ENCODE data around the gene DHRS2. TPM values are rescaled to one million over a fixed set of nuclear protein-coding genes. Genes with fewer than 3 reads are reported as not detected.
A peak's percentile ranks its signal among the peaks of the same experiment; 100 is the strongest.

Gene DHRS2
- total and polyA plus RNA-seq, 2 of the 13 experiments (the other 11 are each of a cell fraction or from before 2014, with no cell fraction given), result 1,621 to 3,021 TPM

GRCh38 chr14:23654231-23654630 lies 18.1 kb downstream of the DHRS2 start:
- no peaks in the 10 kb centered on the region for H4K20me1 ChIP-seq (ENCODE audit: insufficient read depth, low read length)
- no peak overlapping the region for H3K4me2 ChIP-seq (ENCODE audit: low read depth, low read length)
- 33% methylated on average over 6 of the region's 6 CpGs for WGBS (ENCODE audit: low lambda C conversion rate)
- DNase-seq (ENCODE audit: low spot score) (no peak), FAIRE-seq (no peak), ATAC-seq (no peak; the same call in 2 of the 3 replicates)
- no TSS peak for BruUV-seq (replicated peaks)
- H3K9me3 ChIP-seq (ENCODE audit: low read length), result no peaks in the 10 kb centered on the region
- H3K4me3 ChIP-seq (replicated peaks in 1 of 3; ENCODE audit: insufficient read depth in 1 of 3, low read depth in 2 of 3, low read length in 3 of 3), result no peak overlapping the region
- no peaks in the 10 kb centered on the region for H3K79me2 ChIP-seq (ENCODE audit: insufficient read depth, low read length)
- POLR2A ChIA-PET, result interaction anchor here (2.5 kb wide), 1 partner anchor 16 kb away, joined by 8 read pairs; no protein-coding TSS in a partner anchor
- no peaks in the 10 kb centered on the region for H3K36me3 ChIP-seq (replicated peaks in 1 of 2; ENCODE audit: control insufficient read depth in 1 of 2, insufficient read depth in 2 of 2, low read length in 2 of 2)
- CTCF ChIA-PET (ENCODE audit: low intra/inter-chr PET ratio, low total read pairs), result no interaction called here
- in situ Hi-C loops (cut with HindIII; ENCODE audit: extremely low pct_ligation_motif_present, low pct_unique_long_range_greater_than_20kb) (no loop called here), intact Hi-C loops (cut with micrococcal nuclease; ENCODE audit: unreplicated experiment) (no loop called here)
- TF ChIP-seq ZBTB33 (CRISPR knock-in tag; IDR thresholded peaks at IDR 0.05), result peak; percentile 85
- TF ChIP-seq CHD2 (IDR thresholded peaks at IDR 0.05; ENCODE audit: low read depth, low read length), result 0 out of 2 replicates have a peak, but pooled peaks have one; percentile 52
- no peak for TF ChIP-seq NFKBIZ (CRISPR knock-in tag; IDR thresholded peaks at IDR 0.05)
- TF ChIP-seq ZNF251 (CRISPR knock-in tag; IDR thresholded peaks at IDR 0.05), result 0 out of 2 replicates have a peak, but pooled peaks have one; percentile 41
- no peak for TF ChIP-seq ZBTB2 (CRISPR knock-in tag; IDR thresholded peaks at IDR 0.05; ENCODE audit: low read depth)
- 0 out of 2 replicates have a peak, but pooled peaks have one; percentile 24 for TF ChIP-seq ZMYM4 (CRISPR knock-in tag; IDR thresholded peaks at IDR 0.05)
- TF ChIP-seq FOXO4 (CRISPR knock-in tag; conservative IDR thresholded peaks at IDR 0.05), result 0 out of 2 replicates have a peak, but pooled peaks have one; percentile 17
- H3K27me3 ChIP-seq (ENCODE audit: control insufficient read depth in 1 of 2, insufficient read depth in 2 of 2, low read length in 2 of 2), result peaks cover 4 to 33% of the 10 kb centered on the region in 2 experiments; a peak in 3 of 5 replicates
- no peak overlapping the region for H3K27ac ChIP-seq (ENCODE audit: extremely low read length, insufficient read depth, low read length)
- H3K9ac ChIP-seq (ENCODE audit: insufficient read depth, low read depth, low read length), result no peak overlapping the region
- H2AFZ ChIP-seq (ENCODE audit: low read length), result no peak overlapping the region
- peaks cover 8% of the 10 kb centered on the region; the same call in 1 of the 2 replicates for H3K4me1 ChIP-seq (ENCODE audit: insufficient read depth, low read length)

Measured in HepG2 (cell line).